ENCODE measurements around the gene DVL2. TPM values are rescaled to one million over a fixed set of nuclear protein-coding genes. Genes with fewer than 3 reads are reported as not detected.

The DVL2 gene
- total RNA-seq, 2 donors from 2014 or later: 18.1 to 19.9 TPM

DNA sequence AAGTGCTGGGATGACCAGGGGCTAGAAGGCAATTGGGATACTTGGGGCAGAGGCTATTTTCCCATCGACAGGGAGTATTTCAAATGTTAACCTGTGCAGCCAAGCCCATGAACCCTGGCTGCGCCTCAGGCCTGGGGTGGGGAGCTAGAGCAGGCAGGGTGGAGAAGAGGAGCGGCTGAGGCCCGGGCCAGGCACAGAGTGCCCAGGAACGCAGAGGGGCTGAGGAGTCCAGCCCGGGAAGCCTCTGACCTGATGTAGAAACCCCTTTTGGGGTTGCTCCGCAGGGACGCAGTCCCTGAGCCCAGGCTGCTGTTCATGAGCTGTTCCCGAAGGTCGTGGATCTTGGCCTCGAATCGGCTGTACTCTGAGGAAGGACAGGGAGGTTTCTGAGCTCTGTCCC is 38.3 kb downstream of the DVL2 start:
- H3K9me3 ChIP-seq: no peaks in the 10 kb centered on the region
- H3K4me3 ChIP-seq: no peak overlapping the region
- H3K36me3 ChIP-seq: peaks cover 42% of the 10 kb centered on the region
- no peaks in the 10 kb centered on the region for H3K27me3 ChIP-seq
- no peak overlapping the region for H3K27ac ChIP-seq
- DNase-seq (ENCODE audit: low spot score): no peak
- TF ChIP-seq, protein P1, sequence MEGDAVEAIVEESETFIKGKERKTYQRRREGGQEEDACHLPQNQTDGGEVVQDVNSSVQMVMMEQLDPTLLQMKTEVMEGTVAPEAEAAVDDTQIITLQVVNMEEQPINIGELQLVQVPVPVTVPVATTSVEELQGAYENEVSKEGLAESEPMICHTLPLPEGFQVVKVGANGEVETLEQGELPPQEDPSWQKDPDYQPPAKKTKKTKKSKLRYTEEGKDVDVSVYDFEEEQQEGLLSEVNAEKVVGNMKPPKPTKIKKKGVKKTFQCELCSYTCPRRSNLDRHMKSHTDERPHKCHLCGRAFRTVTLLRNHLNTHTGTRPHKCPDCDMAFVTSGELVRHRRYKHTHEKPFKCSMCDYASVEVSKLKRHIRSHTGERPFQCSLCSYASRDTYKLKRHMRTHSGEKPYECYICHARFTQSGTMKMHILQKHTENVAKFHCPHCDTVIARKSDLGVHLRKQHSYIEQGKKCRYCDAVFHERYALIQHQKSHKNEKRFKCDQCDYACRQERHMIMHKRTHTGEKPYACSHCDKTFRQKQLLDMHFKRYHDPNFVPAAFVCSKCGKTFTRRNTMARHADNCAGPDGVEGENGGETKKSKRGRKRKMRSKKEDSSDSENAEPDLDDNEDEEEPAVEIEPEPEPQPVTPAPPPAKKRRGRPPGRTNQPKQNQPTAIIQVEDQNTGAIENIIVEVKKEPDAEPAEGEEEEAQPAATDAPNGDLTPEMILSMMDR (IDR thresholded peaks at IDR 0.05): no peak
- no peaks in the 10 kb centered on the region for H3K4me1 ChIP-seq

DNA sequence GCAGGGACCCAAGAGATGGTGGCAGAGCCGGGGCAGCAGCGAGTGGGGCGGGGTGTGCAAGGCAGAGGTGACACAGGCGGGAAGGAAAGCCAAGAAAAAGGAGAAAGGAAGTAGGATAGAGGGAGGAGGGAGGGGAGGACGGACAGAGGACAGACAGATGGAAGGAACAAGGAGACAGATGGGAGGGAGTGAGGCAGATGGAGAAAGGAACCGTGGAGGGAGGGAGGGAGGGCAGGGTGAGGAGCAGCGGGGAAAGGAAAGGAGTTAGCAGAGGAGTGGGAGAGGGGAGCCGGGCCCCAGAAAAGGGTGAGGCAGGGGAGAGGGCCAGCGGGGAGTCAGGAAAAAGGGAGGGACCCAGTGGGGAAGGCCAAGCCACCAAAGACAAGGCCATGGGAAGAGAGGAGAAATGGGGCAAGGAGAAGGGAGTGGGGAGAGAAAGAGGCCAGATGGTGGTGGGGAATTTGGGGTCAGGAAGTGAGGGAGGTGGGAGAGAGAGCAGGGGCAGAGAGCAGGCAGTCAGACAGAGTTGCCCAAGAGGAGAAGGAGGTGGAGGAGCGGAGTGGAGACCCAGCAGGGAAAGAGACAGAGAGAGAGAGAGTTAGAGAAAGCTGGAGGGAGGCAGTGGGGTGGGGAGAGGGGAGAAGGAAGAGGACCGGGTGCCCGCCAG is 41.9 kb downstream of the DVL2 start:
- Histone ChIP-seq H3K4me1 (no peaks in the 10 kb centered on the region), H3K27ac (no peak overlapping the region), H3K9me3 (no peaks in the 10 kb centered on the region), H3K4me3 (no peak overlapping the region), H3K27me3 (no peaks in the 10 kb centered on the region), H3K36me3 (peaks cover 36% of the 10 kb centered on the region)
- no peak for DNase-seq (ENCODE audit: low spot score)
- TF ChIP-seq, protein P1 (IDR thresholded peaks at IDR 0.05): no peak

DNA sequence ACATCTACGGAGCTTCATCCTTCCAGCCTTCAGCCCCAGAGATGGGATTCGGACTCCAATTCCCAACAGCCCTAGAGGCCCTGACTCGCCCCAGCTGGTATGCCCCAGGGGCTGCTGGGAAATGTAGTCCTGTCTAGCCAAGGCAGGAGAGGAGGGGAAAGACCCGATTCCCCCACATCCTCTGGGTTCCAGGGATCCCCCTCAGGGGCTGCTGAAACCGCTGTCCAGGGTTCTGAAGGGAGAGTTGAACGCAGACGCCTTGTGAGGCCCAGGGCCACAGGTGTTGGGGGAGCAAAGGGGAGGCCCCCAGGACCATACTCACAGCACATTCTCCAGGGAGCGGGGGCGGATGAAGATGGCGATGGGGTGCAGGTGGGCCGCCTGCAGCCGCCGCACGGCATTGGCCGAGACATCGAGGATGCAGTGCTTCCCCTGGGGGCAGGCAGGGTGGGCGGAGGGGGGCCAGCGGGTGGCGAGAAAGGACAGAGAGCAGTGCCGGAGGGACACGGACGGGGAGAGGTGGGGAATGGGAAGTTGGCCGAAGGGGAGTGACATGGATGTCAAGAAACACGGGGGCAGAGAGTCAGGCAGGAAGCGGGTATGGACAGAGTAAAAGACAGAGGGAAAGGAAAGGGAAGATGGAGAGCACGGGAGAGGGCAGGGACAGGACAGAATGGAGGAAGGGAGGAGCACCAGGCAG is 42.6 kb downstream of the DVL2 start:
- Histone ChIP-seq H3K4me1 (no peaks in the 10 kb centered on the region), H3K9me3 (no peaks in the 10 kb centered on the region), H3K27ac (no peak overlapping the region), H3K36me3 (peaks cover 33% of the 10 kb centered on the region), H3K4me3 (no peak overlapping the region), H3K27me3 (no peaks in the 10 kb centered on the region)
- DNase-seq (ENCODE audit: low spot score): no peak
- TF ChIP-seq, protein P1 (IDR thresholded peaks at IDR 0.05): no peak

GRCh38 chr17:7191069-7191468 is 43.2 kb downstream of the DVL2 start:
- no peak overlapping the region for H3K4me3 ChIP-seq
- H3K27ac ChIP-seq: no peak overlapping the region
- peaks cover 27% of the 10 kb centered on the region for H3K36me3 ChIP-seq
- TF ChIP-seq, protein P1 (IDR thresholded peaks at IDR 0.05): no peak
- DNase-seq (ENCODE audit: low spot score): no peak
- no peaks in the 10 kb centered on the region for H3K9me3 ChIP-seq
- H3K4me1 ChIP-seq: no peaks in the 10 kb centered on the region
- no peaks in the 10 kb centered on the region for H3K27me3 ChIP-seq

GRCh38 chr17:7190276-7190917 is 43.9 kb downstream of the DVL2 start:
- H3K27me3 ChIP-seq: no peaks in the 10 kb centered on the region
- H3K27ac ChIP-seq: no peak overlapping the region
- H3K9me3 ChIP-seq: no peaks in the 10 kb centered on the region
- H3K36me3 ChIP-seq: peaks cover 20% of the 10 kb centered on the region
- no peak overlapping the region for H3K4me3 ChIP-seq
- TF ChIP-seq, protein P1 (IDR thresholded peaks at IDR 0.05): no peak
- no peaks in the 10 kb centered on the region for H3K4me1 ChIP-seq
- no peak for DNase-seq (ENCODE audit: low spot score)
